Renal pelvis (tissue), 4 donors: ENCODE data around the gene CAVIN2. TPM values are rescaled to one million over a fixed set of nuclear protein-coding genes. Genes with fewer than 3 reads are reported as not detected.

Experiments
- DNase-seq: peaks from one replicate; pipeline ENCODE4 v3.0.0-alpha.2; 2013
- polyA plus RNA-seq, 3 donors: library from polyadenylated mRNA; unstranded; fragments of 120-200 nt; gene quantifications; one replicate each; pipeline ENCODE4 v1.2.1, GENCODE V29; 2013; ENCODE audit not compliant: insufficient read length in 3 of 3

Gene CAVIN2
- polyA plus RNA-seq, 3 donors, result 31.2 to 42.6 (median 37.8) TPM

GRCh38 chr2:191845876-191846514 lies 893 bp downstream of the CAVIN2 start:
- no peak for DNase-seq

- DNase-seq, result no peak
These were observed 1.6 kb downstream of the CAVIN2 start for GRCh38 chr2:191845248-191845715.

GRCh38 chr2:191844706-191845105 lies 2.2 kb downstream of the CAVIN2 start:
- no peak for DNase-seq

- no peak for DNase-seq
These were observed 6.0 kb downstream of the CAVIN2 start for GRCh38 chr2:191840921-191841320.

GRCh38 chr2:191839918-191840804 lies 6.7 kb downstream of the CAVIN2 start:
- no peak for DNase-seq

- DNase-seq, result no peak
These were observed 8.4 kb downstream of the CAVIN2 start for GRCh38 chr2:191838526-191838925.

- DNase-seq, result no peak
These were observed 9.8 kb downstream of the CAVIN2 start for GRCh38 chr2:191836853-191837769.

GRCh38 chr2:191836471-191836852 lies 10.4 kb downstream of the CAVIN2 start:
- DNase-seq, result no peak

GRCh38 chr2:191835539-191836350 lies 11.1 kb downstream of the CAVIN2 start:
- no peak for DNase-seq

- no peak for DNase-seq
These were observed 11.8 kb downstream of the CAVIN2 start for GRCh38 chr2:191835100-191835499.

GRCh38 chr2:191833356-191833755 lies 13.5 kb downstream of the CAVIN2 start:
- no peak for DNase-seq

- no peak for DNase-seq
These were observed 14.2 kb downstream of the CAVIN2 start for GRCh38 chr2:191832668-191833067.

- no peak for DNase-seq
These were observed 15.4 kb downstream of the CAVIN2 start for GRCh38 chr2:191831410-191831994.

GRCh38 chr2:191824398-191824797 lies 22.5 kb downstream of the CAVIN2 start:
- no peak for DNase-seq

GRCh38 chr2:191821078-191821477 lies 25.8 kb downstream of the CAVIN2 start:
- no peak for DNase-seq

- no peak for DNase-seq
These were observed 28.1 kb downstream of the CAVIN2 start for GRCh38 chr2:191818725-191819350.

GRCh38 chr2:191818133-191818532 lies 28.8 kb downstream of the CAVIN2 start:
- no peak for DNase-seq

- no peak for DNase-seq
These were observed 31.9 kb downstream of the CAVIN2 start for GRCh38 chr2:191815010-191815409.

- no peak for DNase-seq
These were observed 32.9 kb downstream of the CAVIN2 start for GRCh38 chr2:191813943-191814342.
